Kidney epithelial cell (primary cell): ENCODE measurements around the gene RFC4. TPM values are rescaled to one million over a fixed set of nuclear protein-coding genes. Genes with fewer than 3 reads are reported as not detected.

Source experiments
- DNase-seq: peaks from one replicate; pipeline ENCODE4 v3.0.0-alpha.2; 2010; ENCODE audit warnings: low read depth
- H3K27me3 ChIP-seq: 2 replicates; pipeline ENCODE4 v1.6.0; 2011; ENCODE audit warnings: low read length; ENCODE audit not compliant: control insufficient read depth, insufficient read depth
- H3K36me3 ChIP-seq: 2 replicates; pipeline ENCODE4 v1.5.1; 2011; ENCODE audit warnings: low read length; ENCODE audit not compliant: control insufficient read depth, insufficient read depth
- H3K4me3 ChIP-seq: 2 replicates; pipeline ENCODE4 v1.5.1; 2011; ENCODE audit warnings: low read depth, mild to moderate bottlenecking, control low read depth, low read length
- total RNA-seq: library from RNA; depleted of rRNA; stranded (reverse); fragments of >200 nt; gene quantifications from 2 replicates; pipeline ENCODE4 v1.2.3, GENCODE V29; 2015
- TF ChIP-seq, protein P1 (sequence below): IDR thresholded peaks from 2 replicates; pipeline ENCODE4 v1.5.1; 2011; ENCODE audit warnings: mild to moderate bottlenecking, moderate library complexity, low read length, control low read depth, inconsistent platforms; ENCODE audit not compliant: insufficient read depth, poor library complexity, severe bottlenecking

RFC4 gene
- total RNA-seq, 1 donor from 2014 or later = 35.0 TPM

DNA sequence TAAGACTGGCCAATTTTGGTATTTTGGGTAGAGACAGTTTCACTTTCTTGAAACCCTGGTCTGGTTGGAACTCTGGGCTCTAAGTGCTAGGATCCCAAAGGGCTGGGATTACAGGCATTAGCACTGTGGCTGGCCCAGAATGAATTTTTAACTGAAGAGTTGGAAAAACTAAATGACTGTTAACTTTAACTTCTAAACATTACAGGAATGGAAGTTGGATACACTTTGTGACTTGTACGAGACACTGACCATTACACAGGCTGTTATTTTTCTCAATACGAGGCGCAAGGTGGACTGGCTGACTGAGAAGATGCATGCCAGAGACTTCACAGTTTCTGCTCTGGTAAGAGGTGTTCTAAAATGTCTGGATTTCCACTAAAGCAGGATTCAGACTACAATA is 19.4 kb downstream of the RFC4 start:
- peak overlapping the region; percentile 10 for H3K4me3 ChIP-seq
- TF ChIP-seq, protein P1, sequence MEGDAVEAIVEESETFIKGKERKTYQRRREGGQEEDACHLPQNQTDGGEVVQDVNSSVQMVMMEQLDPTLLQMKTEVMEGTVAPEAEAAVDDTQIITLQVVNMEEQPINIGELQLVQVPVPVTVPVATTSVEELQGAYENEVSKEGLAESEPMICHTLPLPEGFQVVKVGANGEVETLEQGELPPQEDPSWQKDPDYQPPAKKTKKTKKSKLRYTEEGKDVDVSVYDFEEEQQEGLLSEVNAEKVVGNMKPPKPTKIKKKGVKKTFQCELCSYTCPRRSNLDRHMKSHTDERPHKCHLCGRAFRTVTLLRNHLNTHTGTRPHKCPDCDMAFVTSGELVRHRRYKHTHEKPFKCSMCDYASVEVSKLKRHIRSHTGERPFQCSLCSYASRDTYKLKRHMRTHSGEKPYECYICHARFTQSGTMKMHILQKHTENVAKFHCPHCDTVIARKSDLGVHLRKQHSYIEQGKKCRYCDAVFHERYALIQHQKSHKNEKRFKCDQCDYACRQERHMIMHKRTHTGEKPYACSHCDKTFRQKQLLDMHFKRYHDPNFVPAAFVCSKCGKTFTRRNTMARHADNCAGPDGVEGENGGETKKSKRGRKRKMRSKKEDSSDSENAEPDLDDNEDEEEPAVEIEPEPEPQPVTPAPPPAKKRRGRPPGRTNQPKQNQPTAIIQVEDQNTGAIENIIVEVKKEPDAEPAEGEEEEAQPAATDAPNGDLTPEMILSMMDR = no peak
- peaks cover 2% of the 10 kb centered on the region for H3K36me3 ChIP-seq
- DNase-seq = no peak
- H3K27me3 ChIP-seq = no peaks in the 10 kb centered on the region

DNA sequence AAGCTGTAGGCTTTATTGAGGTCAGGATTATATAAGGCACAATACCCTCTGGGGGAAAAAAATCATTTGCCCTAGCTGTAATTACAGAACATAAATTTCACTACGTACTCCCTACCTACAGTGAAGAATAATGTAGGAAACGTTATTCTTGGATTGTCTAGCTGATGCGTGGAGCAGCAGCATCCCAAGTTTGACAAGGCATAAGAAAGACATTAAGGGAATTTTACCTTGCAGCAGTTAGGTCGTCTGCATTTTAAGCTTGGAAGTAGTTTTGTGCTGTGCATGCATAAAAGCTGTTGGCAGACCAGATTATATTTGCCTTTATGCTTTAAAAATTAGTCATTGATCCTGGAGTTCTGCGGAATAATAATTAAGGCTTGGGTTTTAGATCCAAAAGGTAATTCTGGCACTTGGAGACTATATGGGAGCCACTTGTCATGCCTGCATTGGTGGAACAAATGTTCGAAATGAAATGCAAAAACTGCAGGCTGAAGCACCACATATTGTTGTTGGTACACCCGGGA is 20.7 kb downstream of the RFC4 start:
- DNase-seq = no peak
- Histone ChIP-seq H3K4me3 (peak overlapping the region; percentile 99), H3K27me3 (no peaks in the 10 kb centered on the region), H3K36me3 (peaks cover 2% of the 10 kb centered on the region)
- TF ChIP-seq, protein P1 = no peak

DNA sequence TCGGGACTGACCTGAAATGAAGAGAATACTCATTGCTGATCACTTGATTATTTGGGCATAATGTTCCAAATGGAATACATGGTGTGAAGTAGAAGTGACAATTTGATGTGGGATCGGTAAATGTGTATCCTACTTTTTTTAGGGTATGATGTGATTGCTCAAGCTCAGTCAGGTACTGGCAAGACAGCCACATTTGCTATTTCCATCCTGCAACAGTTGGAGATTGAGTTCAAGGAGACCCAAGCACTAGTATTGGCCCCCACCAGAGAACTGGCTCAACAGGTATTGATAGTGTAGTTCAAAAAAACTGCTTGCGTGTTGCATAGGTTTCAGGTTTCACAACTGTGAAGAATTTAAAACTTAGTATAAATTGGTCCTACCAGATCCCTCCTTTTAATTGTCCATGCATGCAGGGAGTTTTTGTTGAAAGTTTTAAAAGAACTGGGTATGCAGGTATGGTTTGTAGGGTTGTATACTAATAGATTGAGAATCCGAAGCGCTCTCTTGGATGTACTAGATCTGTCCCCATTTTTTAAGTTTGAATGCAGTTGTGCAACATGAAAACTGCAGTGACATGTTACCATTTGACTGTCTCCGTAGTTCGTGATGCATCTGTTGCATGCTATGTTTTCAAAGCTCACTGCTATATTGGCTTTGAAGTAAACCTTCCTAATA is 21.3 kb downstream of the RFC4 start:
- H3K4me3 ChIP-seq = peak overlapping the region; percentile 99
- TF ChIP-seq, protein P1 = no peak
- no peaks in the 10 kb centered on the region for H3K27me3 ChIP-seq
- DNase-seq = no peak
- peaks cover 2% of the 10 kb centered on the region for H3K36me3 ChIP-seq

DNA sequence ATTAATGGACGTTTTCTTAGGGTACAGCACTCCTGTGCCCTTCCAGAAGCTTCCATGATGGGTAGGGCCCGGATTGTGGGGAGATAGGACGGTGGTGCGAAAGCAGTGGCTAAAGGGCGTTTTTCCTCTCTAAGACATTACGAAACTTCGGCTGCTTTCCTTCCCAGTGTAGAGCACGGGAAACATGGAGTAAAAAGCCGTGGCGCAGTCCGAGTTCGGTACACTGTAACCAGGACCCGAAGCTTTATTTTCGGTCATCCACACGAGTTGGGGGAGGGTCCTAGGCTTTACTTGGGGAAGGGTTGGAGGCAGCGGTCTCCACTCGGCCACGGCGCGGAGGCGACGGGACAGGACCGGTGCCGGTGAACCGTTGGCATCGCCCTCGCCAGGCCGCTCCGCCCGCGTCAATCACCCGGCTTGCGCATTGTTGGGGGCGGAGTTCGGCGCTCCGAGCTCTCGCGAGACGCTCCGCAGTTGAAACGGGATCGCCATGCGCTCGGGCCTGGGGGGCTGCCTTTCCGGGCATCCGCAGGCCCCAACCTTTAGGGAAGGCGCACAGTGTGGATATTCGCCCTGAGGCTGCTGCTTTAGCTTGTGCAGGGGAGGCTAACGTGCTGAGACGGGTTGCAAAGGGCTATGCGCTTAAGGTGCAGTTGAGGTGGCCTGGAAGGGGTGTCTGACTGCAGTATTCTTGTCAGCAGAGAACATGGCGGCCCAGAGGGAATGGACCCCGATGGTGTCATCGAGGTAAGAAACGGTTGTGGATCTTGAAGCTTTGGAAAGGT is 22.4 kb downstream of the RFC4 start:
- TF ChIP-seq, protein P1 = no peak
- no peak for DNase-seq
- no peaks in the 10 kb centered on the region for H3K27me3 ChIP-seq
- H3K36me3 ChIP-seq = peaks cover 2% of the 10 kb centered on the region
- peak overlapping the region; percentile 99 for H3K4me3 ChIP-seq

DNA sequence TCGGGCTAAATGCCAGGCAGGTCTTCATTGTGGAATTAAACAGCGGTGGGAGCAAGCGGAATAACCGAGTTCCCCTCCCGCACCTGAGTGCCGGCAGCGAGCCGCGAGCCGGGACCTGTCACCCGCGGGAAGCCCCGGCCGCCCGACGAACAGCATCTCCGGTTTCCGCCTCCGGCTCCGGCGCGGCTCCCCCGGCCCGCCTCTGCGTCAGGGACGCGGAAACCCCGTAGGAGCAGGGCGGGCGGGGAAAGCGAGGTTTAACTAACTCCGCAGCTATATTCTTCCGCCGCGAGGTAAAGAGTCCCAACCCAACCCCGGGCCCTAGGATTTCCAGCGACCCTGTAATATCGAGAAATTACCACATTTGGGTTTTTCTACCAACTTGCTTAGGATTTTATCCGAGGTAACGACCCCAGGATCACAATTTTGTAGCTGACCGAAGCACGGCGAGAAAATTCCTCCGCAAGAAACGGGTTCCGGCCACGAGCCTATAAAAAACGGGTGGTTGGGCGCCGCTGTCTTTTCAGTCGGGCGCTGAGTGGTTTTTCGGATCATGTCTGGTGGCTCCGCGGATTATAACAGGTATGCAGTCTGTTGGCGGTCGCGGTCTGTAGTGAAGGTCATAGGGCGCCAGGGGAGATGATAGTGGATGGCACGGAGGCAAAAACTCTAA is 23.1 kb downstream of the RFC4 start, which contains the start of gene EIF4A2:
Gene EIF4A2 (plus strand): TSS at position 520 of the 673 bp plus-strand sequence. CDS start 34 bp downstream, at position 554.
- TF ChIP-seq, protein P1 = no peak
- H3K36me3 ChIP-seq = peaks cover 2% of the 10 kb centered on the region
- DNase-seq = no peak

More for the DNA sequence above, 23.1 kb downstream of the RFC4 start, which contains the start of gene EIF4A2:
- Histone ChIP-seq H3K27me3 (no peaks in the 10 kb centered on the region), H3K4me3 (peak within 1 kb of the TSS; percentile 99)
